Gastroesophageal sphincter (tissue), 4 donors: ENCODE measurements around the gene RBM19. TPM values are rescaled to one million over a fixed set of nuclear protein-coding genes. Genes with fewer than 3 reads are reported as not detected.
"Not testable (repeated sequence)": the region's sequence is repeated elsewhere in the genome, so short reads cannot be mapped to it uniquely, and the experiment has no call there.

Experiments
- ATAC-seq: fragments of 150-250 bp; one replicate; pipeline ENCODE4 v1.9.1; 2016; ENCODE audit warnings: mild to moderate bottlenecking, moderate library complexity
- H3K27ac ChIP-seq, 4 donors: fragments of 200-600 bp; sonication (generic) in 3 of 4; 1 replicate in 3 of 4; 2 replicates in 1 of 4; pipeline ENCODE4 v1.5.1; 2016 to 2019
- H3K27me3 ChIP-seq: fragments of 200-600 bp; sonication (generic); one replicate; pipeline ENCODE4 v1.5.1; 2019
- H3K36me3 ChIP-seq, 2 donors: fragments of 200-600 bp; sonication (generic); one replicate each; pipeline ENCODE4 v1.5.1; 2019; ENCODE audit warnings: control low read depth in 1 of 2
- H3K4me1 ChIP-seq, 3 donors: fragments of 200-600 bp; sonication (generic); 1 replicate in 2 of 3; 2 replicates in 1 of 3; pipeline ENCODE4 v1.5.1; 2016 to 2019; ENCODE audit warnings: control low read depth in 2 of 3
- H3K4me3 ChIP-seq, 2 donors: fragments of 200-600 bp; sonication (generic); one replicate each; pipeline ENCODE4 v1.5.1; 2019; ENCODE audit warnings: mild to moderate bottlenecking in 1 of 2, moderate library complexity in 1 of 2
- H3K9me3 ChIP-seq, 3 donors: fragments of 200-600 bp; sonication (generic); one replicate each; pipeline ENCODE4 v1.5.1; 2017 to 2019; ENCODE audit warnings: control low read depth in 2 of 3
- EP300 ChIP-seq: sonication (generic); formaldehyde crosslinking; IDR thresholded peaks from one replicate; pipeline ENCODE4 v1.6.1; 2017; ENCODE audit warnings: antibody characterized with exemption, mild to moderate bottlenecking
- POLR2A ChIP-seq, 2 donors: fragments of 450-650 bp; IDR thresholded peaks; one replicate each; pipeline ENCODE4 v1.6.1; 2017; ENCODE audit warnings: antibody characterized with exemption in 2 of 2, mild to moderate bottlenecking in 2 of 2, moderate library complexity in 1 of 2
- POLR2AphosphoS5 ChIP-seq: sonication (generic); formaldehyde crosslinking; IDR thresholded peaks from one replicate; pipeline ENCODE4 v1.6.1; 2017; ENCODE audit warnings: antibody characterized with exemption
- WGBS, 2 donors: methylation state at CpG; one replicate each; pipeline ENCODE4 v1.1.5; 2018; ENCODE audit warnings: low coverage in 1 of 2; 5-methylcytosine and 5-hydroxymethylcytosine counted together
- total RNA-seq, 4 donors: library from RNA; depleted of rRNA; stranded (reverse); fragments of >200 nt; gene quantifications; one replicate each; pipeline ENCODE4 v1.1.0, GENCODE V29; 2016
- TF ChIP-seq, protein P1 (sequence below), 4 experiments: fragments of 200-600 bp in 2 of 4; fragments of 450-650 bp in 2 of 4; sonication (generic) in 1 of 4; IDR thresholded peaks; one replicate each; pipeline ENCODE4 v1.5.1; 2017 to 2019; ENCODE audit warnings: antibody characterized with exemption in 4 of 4, mild to moderate bottlenecking in 2 of 4, moderate library complexity in 2 of 4

RBM19 gene
- total RNA-seq, 4 donors from 2014 or later: 24.5 to 45.3 (median 33.9) TPM

DNA sequence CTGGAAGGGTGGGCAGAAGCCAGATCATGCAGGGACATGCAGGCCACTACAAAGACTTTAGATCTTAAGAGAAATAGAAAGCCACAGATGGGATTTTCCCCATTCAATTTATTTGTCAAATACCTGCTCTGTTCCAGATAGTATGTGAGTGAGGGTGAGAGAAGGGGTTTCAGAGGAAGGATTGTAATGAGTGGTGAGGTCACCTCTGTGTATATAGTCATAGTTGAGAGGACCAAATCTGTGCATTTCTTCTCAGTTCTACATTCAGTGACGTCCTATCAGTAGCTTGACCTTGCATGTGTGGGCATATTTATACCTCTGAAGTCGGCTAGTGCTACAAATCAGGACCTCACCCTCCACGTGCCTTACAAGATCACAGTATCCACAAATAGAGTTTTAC is 31.2 kb upstream of the RBM19 start:
- 53 to 60% methylated on average over 1 to 3 of the region's 3 CpGs for WGBS, 2 donors
- Histone ChIP-seq H3K36me3 (no peaks in the 10 kb centered on the region), H3K4me3 (no peak overlapping the region), H3K9me3 (no peaks in the 10 kb centered on the region), H3K27ac (no peak overlapping the region), H3K27me3 (peaks cover 60% of the 10 kb centered on the region), H3K4me1 (no peaks in the 10 kb centered on the region)
- no peak for TF ChIP-seq EP300
- TF ChIP-seq, protein P1, sequence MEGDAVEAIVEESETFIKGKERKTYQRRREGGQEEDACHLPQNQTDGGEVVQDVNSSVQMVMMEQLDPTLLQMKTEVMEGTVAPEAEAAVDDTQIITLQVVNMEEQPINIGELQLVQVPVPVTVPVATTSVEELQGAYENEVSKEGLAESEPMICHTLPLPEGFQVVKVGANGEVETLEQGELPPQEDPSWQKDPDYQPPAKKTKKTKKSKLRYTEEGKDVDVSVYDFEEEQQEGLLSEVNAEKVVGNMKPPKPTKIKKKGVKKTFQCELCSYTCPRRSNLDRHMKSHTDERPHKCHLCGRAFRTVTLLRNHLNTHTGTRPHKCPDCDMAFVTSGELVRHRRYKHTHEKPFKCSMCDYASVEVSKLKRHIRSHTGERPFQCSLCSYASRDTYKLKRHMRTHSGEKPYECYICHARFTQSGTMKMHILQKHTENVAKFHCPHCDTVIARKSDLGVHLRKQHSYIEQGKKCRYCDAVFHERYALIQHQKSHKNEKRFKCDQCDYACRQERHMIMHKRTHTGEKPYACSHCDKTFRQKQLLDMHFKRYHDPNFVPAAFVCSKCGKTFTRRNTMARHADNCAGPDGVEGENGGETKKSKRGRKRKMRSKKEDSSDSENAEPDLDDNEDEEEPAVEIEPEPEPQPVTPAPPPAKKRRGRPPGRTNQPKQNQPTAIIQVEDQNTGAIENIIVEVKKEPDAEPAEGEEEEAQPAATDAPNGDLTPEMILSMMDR (IDR thresholded peaks at IDR 0.05): no peak
- ATAC-seq: no peak

DNA sequence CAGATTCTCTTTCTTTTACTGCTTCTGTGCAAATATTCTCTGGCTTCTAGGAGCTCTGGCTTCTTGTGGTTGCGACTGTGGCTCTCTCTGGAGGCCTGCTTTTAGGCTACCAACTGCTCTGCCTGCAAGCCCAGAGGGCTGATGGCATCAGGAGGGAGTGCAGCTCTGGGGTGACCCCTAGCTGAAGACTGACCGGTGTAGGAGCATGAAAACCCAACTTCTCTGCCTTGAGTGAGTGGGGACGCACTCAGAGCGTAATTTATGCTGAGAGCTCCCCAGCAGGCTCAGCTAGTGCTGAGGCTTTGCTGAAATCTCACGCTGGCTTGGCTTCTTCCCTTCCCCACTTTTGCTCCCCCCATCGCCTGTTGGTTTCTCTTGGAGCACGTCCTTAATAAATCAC is 29.9 kb upstream of the RBM19 start:
- no peaks in the 10 kb centered on the region for H3K36me3 ChIP-seq
- no peaks in the 10 kb centered on the region for H3K9me3 ChIP-seq
- WGBS, 2 donors: 0 to 31% methylated on average over 1 to 6 of the region's 7 CpGs
- TF ChIP-seq EP300: no peak
- no peak for TF ChIP-seq POLR2A (IDR thresholded peaks at IDR 0.05)
- TF ChIP-seq, protein P1 (IDR thresholded peaks at IDR 0.05): no peak
- no peak for TF ChIP-seq POLR2AphosphoS5
- no peak for ATAC-seq
- no peak overlapping the region for H3K27ac ChIP-seq
- H3K4me3 ChIP-seq: no peak overlapping the region
- no peaks in the 10 kb centered on the region for H3K4me1 ChIP-seq
- peaks cover 69% of the 10 kb centered on the region for H3K27me3 ChIP-seq

DNA sequence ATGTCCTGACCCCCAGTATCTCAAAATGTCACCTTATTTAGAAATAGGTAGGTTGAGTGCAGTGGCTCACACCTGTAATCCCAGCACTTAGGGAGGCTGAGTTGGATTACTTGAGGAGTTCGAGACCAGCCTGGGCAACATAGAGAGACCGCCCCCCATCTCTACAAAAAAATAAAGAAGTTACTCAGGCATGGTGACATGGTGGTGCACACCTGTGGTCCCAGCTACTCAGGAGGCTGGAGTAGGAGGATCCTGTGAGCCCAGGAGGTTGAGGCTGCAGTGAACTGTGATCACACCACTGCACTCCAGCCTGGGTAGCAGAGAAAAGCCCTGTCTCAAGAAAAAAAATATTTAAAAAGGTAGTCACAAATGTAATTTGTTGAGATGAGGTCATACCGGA is 27.9 kb upstream of the RBM19 start:
- H3K27me3 ChIP-seq: peaks cover 74% of the 10 kb centered on the region
- TF ChIP-seq EP300: no peak
- no peaks in the 10 kb centered on the region for H3K36me3 ChIP-seq
- no peaks in the 10 kb centered on the region for H3K9me3 ChIP-seq
- H3K4me1 ChIP-seq: no peaks in the 10 kb centered on the region
- no peak overlapping the region for H3K4me3 ChIP-seq
- ATAC-seq: no peak
- WGBS, 2 donors: 87 to 92% methylated on average over 1 to 3 of the region's 3 CpGs
- H3K27ac ChIP-seq: no peak overlapping the region

DNA sequence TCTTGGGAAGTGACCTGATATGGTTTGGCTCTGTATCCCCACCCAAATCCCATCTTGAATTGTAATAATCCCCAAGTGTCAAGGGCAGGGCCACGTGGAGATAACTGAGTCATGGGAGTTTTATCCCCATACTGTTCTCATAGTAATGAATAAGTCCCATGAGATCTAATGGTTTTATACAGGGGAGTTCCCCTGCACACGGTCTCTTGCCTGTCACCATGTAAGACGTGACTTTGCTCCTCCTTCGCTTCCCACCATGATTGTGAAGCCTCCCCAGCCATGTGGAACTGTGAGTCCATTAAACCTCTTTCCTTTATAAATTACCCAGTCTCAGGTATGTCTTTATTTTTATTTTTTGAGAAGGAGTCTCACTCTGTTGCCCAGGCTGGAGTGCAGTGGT is 26.6 kb upstream of the RBM19 start:
- H3K27ac ChIP-seq, H3K36me3 ChIP-seq, H3K9me3 ChIP-seq, ATAC-seq, H3K4me1 ChIP-seq, H3K4me3 ChIP-seq: not testable (repeated sequence)
- H3K27me3 ChIP-seq: peaks cover 71% of the 10 kb centered on the region
- WGBS, 2 donors: 69 to 84% methylated on average over 4 of the region's 4 CpGs

DNA sequence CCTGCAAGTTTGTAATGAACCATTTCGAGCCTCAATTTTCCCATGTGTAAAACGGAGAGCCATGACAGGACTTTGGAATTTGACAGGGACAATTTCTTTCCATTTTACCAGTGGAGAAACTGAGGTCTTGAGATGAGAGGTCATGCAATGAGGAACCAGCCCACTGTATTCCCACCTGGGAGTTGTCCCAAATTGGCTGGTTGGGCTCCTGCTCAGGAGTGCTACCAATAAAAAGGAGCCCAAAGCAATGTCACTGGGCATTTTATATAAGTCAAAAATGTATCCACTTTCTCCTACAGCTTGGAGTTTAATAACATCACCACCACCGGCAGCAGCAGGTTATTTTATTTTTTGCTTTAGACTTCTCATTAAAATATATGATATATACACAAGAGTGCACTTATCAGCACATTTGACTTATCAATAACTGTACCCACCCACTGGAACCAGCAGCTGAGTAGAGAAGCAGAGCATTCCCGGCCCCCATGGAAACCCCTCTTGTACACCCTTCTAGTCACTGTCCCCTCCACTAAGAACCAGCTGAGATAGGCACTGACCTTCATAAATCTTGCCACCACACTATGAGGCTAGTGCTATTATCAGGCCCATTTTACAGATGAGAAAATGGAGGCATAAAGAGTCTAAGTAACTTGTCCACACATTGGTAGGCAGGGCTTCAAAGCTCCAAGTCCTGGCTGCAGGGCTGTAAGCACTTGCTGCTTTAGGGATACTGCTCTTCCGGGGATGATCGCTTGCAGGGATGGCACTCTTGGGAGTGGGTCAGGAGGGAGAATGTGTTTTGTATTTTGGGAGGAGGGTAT is 25.3 kb upstream of the RBM19 start:
- peaks cover 71% of the 10 kb centered on the region for H3K27me3 ChIP-seq
- no peak overlapping the region for H3K27ac ChIP-seq
- no peaks in the 10 kb centered on the region for H3K36me3 ChIP-seq
- TF ChIP-seq POLR2A (IDR thresholded peaks at IDR 0.05) (no peak), EP300 (no peak), POLR2AphosphoS5 (no peak)
- TF ChIP-seq, protein P1 (IDR thresholded peaks at IDR 0.05): no peak
- no peaks in the 10 kb centered on the region for H3K9me3 ChIP-seq
- H3K4me3 ChIP-seq: no peak overlapping the region
- ATAC-seq: no peak
- H3K4me1 ChIP-seq: no peaks in the 10 kb centered on the region
- 75 to 100% methylated on average over 2 to 4 of the region's 6 CpGs for WGBS, 2 donors
